Suppressor macrophage (primary cell): ENCODE measurements around the gene NPY5R.
A peak's percentile ranks its signal among the peaks of the same experiment; 100 is the strongest.

Source experiments
- DNase-seq, 4 experiments: peaks; one replicate each; pipeline ENCODE4 v3.0.0-alpha.2; 2020 to 2022

The NPY5R gene

GRCh38 chr4:163385466-163385865 is 41.8 kb downstream of the NPY5R start:
- no peak for DNase-seq

GRCh38 chr4:163391756-163392155 is 48.1 kb downstream of the NPY5R start:
- no peak for DNase-seq

GRCh38 chr4:163392328-163392727 is 48.6 kb downstream of the NPY5R start:
- DNase-seq, result peak in 1 of 4 experiments; percentile 32

GRCh38 chr4:163393471-163393870 is 49.8 kb downstream of the NPY5R start:
- no peak for DNase-seq

- no peak for DNase-seq
Measured at GRCh38 chr4:163395055-163395454, 51.4 kb downstream of the NPY5R start.

GRCh38 chr4:163395758-163396157 is 52.1 kb downstream of the NPY5R start:
- DNase-seq, result no peak

- DNase-seq, result no peak
Measured at GRCh38 chr4:163398238-163398637, 54.5 kb downstream of the NPY5R start.

GRCh38 chr4:163400911-163401310 is 57.2 kb downstream of the NPY5R start:
- DNase-seq, result no peak
